Colonic mucosa (tissue), 4 donors: Measurements from ENCODE around the gene TMEM17. TPM values are rescaled to one million over a fixed set of nuclear protein-coding genes. Genes with fewer than 3 reads are reported as not detected.

Experiments
- DNase-seq: peaks from one replicate; pipeline ENCODE4 v3.0.0-alpha.2; 2020
- H3K27ac ChIP-seq: fragments of 200-600 bp; one replicate; pipeline ENCODE4 v1.8.0; 2021
- H3K27me3 ChIP-seq: fragments of 200-600 bp; one replicate; pipeline ENCODE4 v1.8.0; 2021
- H3K36me3 ChIP-seq: fragments of 200-600 bp; one replicate; pipeline ENCODE4 v1.8.0; 2021
- H3K4me1 ChIP-seq: fragments of 200-600 bp; one replicate; pipeline ENCODE4 v1.8.0; 2021; ENCODE audit warnings: mild to moderate bottlenecking
- H3K4me3 ChIP-seq: fragments of 200-600 bp; one replicate; pipeline ENCODE4 v1.8.0; 2021
- H3K9ac ChIP-seq, 2 donors: one replicate each; pipeline ENCODE4 v1.7.0; 2013; ENCODE audit warnings: control low read depth in 2 of 2, low read depth in 2 of 2, low read length in 2 of 2
- H3K9me3 ChIP-seq: fragments of 200-600 bp; one replicate; pipeline ENCODE4 v1.8.0; 2021
- CTCF ChIP-seq: fragments of 200-600 bp; IDR thresholded peaks from one replicate; pipeline ENCODE4 v1.8.0; 2022; ENCODE audit warnings: antibody characterized with exemption, mild to moderate bottlenecking
- intact Hi-C: fragments of 100-400 bp; cut with DNase I; formaldehyde crosslinking; loops from one replicate; pipeline ENCODE4 v1.14.1; 2022
- total RNA-seq, 2 donors: library from RNA; stranded (reverse); fragmentation: NEBNext Ultra II Directional in 1 of 2; extraction: Animal tissue kit (Norgen Biotek cat#: 25700) in 1 of 2; gene quantifications; one replicate each; pipeline ENCODE4 v1.2.1, GENCODE V29; 2021
- donor health status: healthy.
- donor health status: DM: no; HTN: no; CAD: no.
- donor health status: DM: no; HTN: no; CAD: no.

Gene TMEM17
- total RNA-seq, 2 donors from 2014 or later, result 0.35 to 0.74 TPM

DNA sequence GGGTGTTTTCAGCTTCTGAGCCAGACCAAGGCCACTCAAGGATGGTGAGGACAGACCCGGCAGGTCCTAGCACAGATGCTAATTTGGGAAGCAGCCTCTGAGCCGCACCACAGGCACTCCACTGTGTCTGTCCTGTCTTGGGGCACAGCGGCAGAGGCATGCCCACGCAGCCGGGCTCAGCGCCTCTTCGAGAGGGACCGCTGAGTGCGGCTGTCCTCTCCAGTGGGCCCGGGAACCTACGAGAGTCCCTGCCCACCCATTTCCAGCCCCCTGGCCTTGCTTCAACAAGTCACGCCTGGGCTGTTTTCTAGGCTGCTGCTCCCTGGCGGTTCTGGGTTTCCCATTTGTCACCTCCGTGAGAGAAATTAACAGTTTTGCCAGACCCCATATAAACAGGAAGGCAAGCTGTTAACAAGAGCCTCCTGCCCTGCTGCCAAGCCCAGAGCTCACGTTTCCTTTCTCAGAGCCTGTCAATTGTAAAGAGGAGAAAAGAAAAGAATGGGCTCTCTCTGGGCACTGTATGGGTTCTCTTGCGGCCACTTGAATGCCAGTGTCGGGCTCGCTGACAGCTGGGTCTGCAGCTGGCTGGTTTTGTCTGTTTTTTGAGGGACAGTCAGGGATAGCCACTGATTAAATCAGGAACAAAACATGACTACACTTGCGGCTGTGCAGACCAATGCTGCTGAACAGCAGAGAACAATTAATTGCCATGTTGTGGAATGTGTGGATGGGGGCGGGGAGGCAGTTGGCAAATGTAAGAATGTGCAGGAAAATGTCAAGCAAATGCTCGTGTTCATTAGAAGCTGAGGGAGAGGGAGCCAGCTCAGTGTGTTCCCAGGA, 30.6 kb downstream of the TMEM17 start:
- no peak for DNase-seq
- Histone ChIP-seq H3K9ac (no peak overlapping the region), H3K36me3 (no peaks in the 10 kb centered on the region), H3K9me3 (no peaks in the 10 kb centered on the region), H3K4me3 (no peak overlapping the region), H3K27me3 (no peaks in the 10 kb centered on the region), H3K27ac (no peak overlapping the region), H3K4me1 (no peaks in the 10 kb centered on the region)
- intact Hi-C loops, result no loop called here
- no peak for TF ChIP-seq CTCF

- Histone ChIP-seq H3K9ac (no peak overlapping the region), H3K4me3 (no peak overlapping the region), H3K36me3 (no peaks in the 10 kb centered on the region), H3K4me1 (no peaks in the 10 kb centered on the region), H3K27ac (no peak overlapping the region), H3K9me3 (no peaks in the 10 kb centered on the region), H3K27me3 (no peaks in the 10 kb centered on the region)
- no peak for TF ChIP-seq CTCF
- no peak for DNase-seq
- intact Hi-C loops, result no loop called here
These were observed 31.8 kb downstream of the TMEM17 start for GRCh38 chr2:62474176-62474575.

- no peak for TF ChIP-seq CTCF
- Histone ChIP-seq H3K4me3 (no peak overlapping the region), H3K9ac (no peak overlapping the region), H3K27me3 (no peaks in the 10 kb centered on the region), H3K9me3 (no peaks in the 10 kb centered on the region), H3K36me3 (no peaks in the 10 kb centered on the region), H3K27ac (no peak overlapping the region), H3K4me1 (no peaks in the 10 kb centered on the region)
- intact Hi-C loops, result no loop called here
- no peak for DNase-seq
These were observed 32.7 kb downstream of the TMEM17 start for GRCh38 chr2:62473246-62473827.

DNA sequence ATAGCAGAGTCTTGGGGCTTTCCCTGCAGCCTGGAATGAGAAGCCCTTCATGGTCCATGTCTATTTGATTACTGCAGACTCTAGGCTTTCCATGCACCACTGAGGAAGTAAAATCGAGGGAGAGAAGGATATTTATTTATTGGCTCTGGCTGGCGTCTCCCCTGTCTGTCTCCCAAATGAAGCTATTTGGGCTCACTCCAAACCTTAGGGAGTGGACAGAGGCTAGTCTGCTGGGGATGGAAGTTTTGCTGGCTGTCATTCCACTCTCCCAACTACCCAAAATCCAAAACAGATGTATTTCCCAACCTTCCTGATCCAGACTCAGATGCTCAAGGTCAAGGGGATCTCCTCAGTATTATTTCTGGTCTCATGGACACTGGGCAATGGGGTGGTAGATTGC, 33.7 kb downstream of the TMEM17 start:
- H3K4me3 ChIP-seq, result no peak overlapping the region
- H3K36me3 ChIP-seq, result no peaks in the 10 kb centered on the region
- H3K27ac ChIP-seq, result no peak overlapping the region
- no peaks in the 10 kb centered on the region for H3K9me3 ChIP-seq
- no peak for TF ChIP-seq CTCF
- no peaks in the 10 kb centered on the region for H3K27me3 ChIP-seq
- no peak for DNase-seq
- no peaks in the 10 kb centered on the region for H3K4me1 ChIP-seq
- intact Hi-C loops, result no loop called here
- no peak overlapping the region for H3K9ac ChIP-seq

- no peak overlapping the region for H3K27ac ChIP-seq
- H3K27me3 ChIP-seq, result no peaks in the 10 kb centered on the region
- no peak for DNase-seq
- no peaks in the 10 kb centered on the region for H3K9me3 ChIP-seq
- no peak overlapping the region for H3K4me3 ChIP-seq
- intact Hi-C loops, result no loop called here
- H3K4me1 ChIP-seq, result no peaks in the 10 kb centered on the region
- TF ChIP-seq CTCF, result no peak
- no peaks in the 10 kb centered on the region for H3K36me3 ChIP-seq
- no peak overlapping the region for H3K9ac ChIP-seq
These were observed 34.2 kb downstream of the TMEM17 start for GRCh38 chr2:62471816-62472215.
